H1 (cell line): Measurements from ENCODE around the gene IGF1. TPM values are rescaled to one million over a fixed set of nuclear protein-coding genes. Genes with fewer than 3 reads are reported as not detected.

Experiments
- CTCF ChIA-PET: fragments of 300-600 bp; sonication (Branson Sonifier 250); formaldehyde crosslinking; loops from one replicate; lab custom pipeline; 2021; ENCODE audit not compliant: partially characterized antibody; lab: Charles Lee
- POLR2A ChIA-PET: fragments of 300-600 bp; sonication (Branson Sonifier 250); formaldehyde crosslinking; loops from one replicate; lab custom pipeline; 2021; ENCODE audit warnings: inconsistent platforms; ENCODE audit not compliant: partially characterized antibody; lab: Charles Lee
- DNase-seq, 2 experiments: peaks; one replicate each; pipeline versions ENCODE4 v3.0.0 to v3.0.0-alpha.2; 2010 to 2022; ENCODE audit warnings: low spot score in 2 of 2, low read depth in 1 of 2, mixed read lengths in 1 of 2
- FAIRE-seq: peaks from 2 replicates; lab custom pipeline; 2011; peaks lifted over from hg19 to GRCh38; lab: Jason Lieb, UNC
- H2AFZ ChIP-seq: 2 replicates; pipeline ENCODE4 v1.8.1; 2012; ENCODE audit warnings: low read length, inconsistent platforms
- H2AK5ac ChIP-seq: 2 replicates; pipeline ENCODE4 v1.6.1; 2013; ENCODE audit warnings: low read depth, low read length
- H2BK120ac ChIP-seq: replicated peaks from 2 replicates; pipeline ENCODE3; 2013; ENCODE audit warnings: low read depth, low read length, inconsistent platforms
- H2BK12ac ChIP-seq: 2 replicates; pipeline ENCODE4 v1.6.1; 2013; ENCODE audit warnings: low read depth, low read length
- H2BK15ac ChIP-seq: 2 replicates; pipeline ENCODE4 v1.6.1; 2013; ENCODE audit warnings: low read length
- H2BK20ac ChIP-seq: 2 replicates; pipeline ENCODE4 v1.6.1; 2013; ENCODE audit warnings: low read length
- H2BK5ac ChIP-seq: 2 replicates; pipeline ENCODE4 v1.6.1; 2013; ENCODE audit warnings: low read depth, low read length
- H3K14ac ChIP-seq: 2 replicates; pipeline ENCODE4 v1.6.1; 2013; ENCODE audit warnings: inconsistent platforms; ENCODE audit not compliant: insufficient read length
- H3K18ac ChIP-seq: 2 replicates; pipeline ENCODE4 v1.6.1; 2013; ENCODE audit warnings: low read length; ENCODE audit errors: extremely low read depth
- H3K23ac ChIP-seq: 2 replicates; pipeline ENCODE4 v1.6.1; 2013; ENCODE audit warnings: inconsistent platforms; ENCODE audit not compliant: insufficient read length
- H3K23me2 ChIP-seq: 2 replicates; pipeline ENCODE4 v1.6.1; 2013; ENCODE audit warnings: low read depth, low read length
- H3K27ac ChIP-seq: 2 replicates; pipeline ENCODE4 v1.6.1; 2011; ENCODE audit warnings: low read depth, low read length, inconsistent platforms
- H3K27me3 ChIP-seq, 4 experiments: replicated peaks in 1 of 4; 1 replicate in 1 of 4; 2 replicates in 3 of 4; pipeline versions ENCODE4 v1.6.1 to v1.8.1; 2011 to 2013; ENCODE audit warnings: low read length in 3 of 4, mild to moderate bottlenecking in 3 of 4, inconsistent platforms in 2 of 4, mixed read lengths in 2 of 4, moderate library complexity in 1 of 4; ENCODE audit not compliant: control insufficient read depth in 3 of 4, insufficient read depth in 3 of 4; ENCODE audit errors: extremely low read depth in 1 of 4
- H3K36me3 ChIP-seq, 4 experiments: 2 replicates each; pipeline versions ENCODE4 v1.6.1 to v1.8.1; 2011 to 2013; ENCODE audit warnings: mild to moderate bottlenecking in 4 of 4, low read length in 3 of 4, moderate library complexity in 2 of 4, control low read depth in 1 of 4, inconsistent platforms in 1 of 4; ENCODE audit not compliant: insufficient read depth in 4 of 4, control insufficient read depth in 2 of 4
- H3K4ac ChIP-seq: replicated peaks from 2 replicates; pipeline ENCODE3; 2013; ENCODE audit warnings: low read length, low read depth, mixed read lengths, inconsistent platforms; ENCODE audit not compliant: insufficient read length
- H3K4me1 ChIP-seq, 4 experiments: replicated peaks in 1 of 4; 1 replicate in 1 of 4; 2 replicates in 3 of 4; pipeline versions ENCODE4 v1.6.1 to v1.8.1; 2011 to 2013; ENCODE audit warnings: low read length in 3 of 4, inconsistent platforms in 2 of 4, mixed read lengths in 1 of 4; ENCODE audit not compliant: insufficient read depth in 4 of 4, control insufficient read depth in 3 of 4
- H3K4me2 ChIP-seq, 2 experiments: 2 replicates each; pipeline versions ENCODE4 v1.6.1 to v1.8.1; 2011 to 2013; ENCODE audit warnings: low read depth in 2 of 2, low read length in 2 of 2, control low read depth in 1 of 2, inconsistent platforms in 1 of 2, mild to moderate bottlenecking in 1 of 2; ENCODE audit not compliant: insufficient read depth in 1 of 2
- H3K4me3 ChIP-seq, 4 experiments: fragments of 200-600, 300-600 bp in 1 of 4; sonication (generic), shearing (Covaris generic), sonication (Bioruptor Twin) in 1 of 4; 2 replicates each; pipeline versions ENCODE4 v1.5.1 to v1.8.1; 2011 to 2016; ENCODE audit warnings: low read length in 4 of 4, low read depth in 3 of 4, control low read depth in 2 of 4, inconsistent platforms in 2 of 4, mild to moderate bottlenecking in 2 of 4, mixed read lengths in 1 of 4, moderate library complexity in 1 of 4; ENCODE audit not compliant: insufficient read depth in 2 of 4; ENCODE audit errors: extremely low read depth in 1 of 4
- H3K56ac ChIP-seq: replicated peaks from 2 replicates; pipeline ENCODE3; 2013; ENCODE audit warnings: low read depth, mild to moderate bottlenecking, mixed read lengths, low read length, inconsistent platforms; ENCODE audit not compliant: insufficient read length
- H3K79me1 ChIP-seq: 2 replicates; pipeline ENCODE4 v1.6.1; 2013; ENCODE audit warnings: low read depth, low read length, control low read depth
- H3K79me2 ChIP-seq, 2 experiments: 2 replicates each; pipeline versions ENCODE4 v1.6.1 to v1.8.1; 2012 to 2013; ENCODE audit warnings: low read length in 2 of 2, mild to moderate bottlenecking in 2 of 2, inconsistent platforms in 1 of 2; ENCODE audit not compliant: insufficient read depth in 2 of 2, control insufficient read depth in 1 of 2
- H3K9ac ChIP-seq, 4 experiments: replicated peaks in 1 of 4; 1 replicate in 1 of 4; 2 replicates in 3 of 4; pipeline versions ENCODE4 v1.6.1 to v1.8.1; 2011 to 2013; ENCODE audit warnings: low read depth in 3 of 4, low read length in 3 of 4, control low read depth in 2 of 4, mild to moderate bottlenecking in 2 of 4, moderate library complexity in 2 of 4, inconsistent platforms in 1 of 4; ENCODE audit errors: extremely low read depth in 1 of 4
- H3K9me3 ChIP-seq, 2 experiments: 2 replicates each; pipeline versions ENCODE4 v1.6.1 to v1.8.1; 2012 to 2013; ENCODE audit warnings: mild to moderate bottlenecking in 2 of 2, moderate library complexity in 2 of 2, control low read depth in 1 of 2, inconsistent platforms in 1 of 2, low read depth in 1 of 2, low read length in 1 of 2, mixed read lengths in 1 of 2; ENCODE audit not compliant: insufficient read depth in 2 of 2
- H4K20me1 ChIP-seq, 2 experiments: replicated peaks in 1 of 2; 2 replicates each; pipeline versions ENCODE3 to v1.8.1; 2011 to 2013; ENCODE audit warnings: inconsistent platforms in 2 of 2, low read length in 2 of 2, mild to moderate bottlenecking in 1 of 2; ENCODE audit not compliant: insufficient read depth in 2 of 2, control insufficient read depth in 1 of 2
- H4K5ac ChIP-seq: 2 replicates; pipeline ENCODE4 v1.6.1; 2013; ENCODE audit warnings: low read length, low read depth, mixed read lengths, inconsistent platforms; ENCODE audit not compliant: insufficient read length
- H4K8ac ChIP-seq: 2 replicates; pipeline ENCODE4 v1.8.0; 2013; ENCODE audit warnings: mild to moderate bottlenecking, moderate library complexity, low read length, inconsistent platforms; ENCODE audit not compliant: insufficient read depth; ENCODE audit errors: extremely low read depth
- H4K91ac ChIP-seq: replicated peaks from 2 replicates; pipeline ENCODE3; 2013; ENCODE audit warnings: low read length, mixed read lengths, inconsistent platforms; ENCODE audit not compliant: insufficient read length
- EGR1 ChIP-seq: IDR thresholded peaks from 2 replicates; pipeline ENCODE4 v1.6.1; 2011; ENCODE audit warnings: low read depth, low read length, borderline replicate concordance
- RFX5 ChIP-seq: IDR thresholded peaks from 2 replicates; pipeline ENCODE4 v1.6.1; 2011; ENCODE audit warnings: low read depth, low read length, improper control_type of control experiment, borderline replicate concordance
- WGBS, 2 experiments: shearing (Covaris generic) in 1 of 2; methylation state at CpG; one replicate each; pipeline versions ENCODE4 v1.1.6 to v1.1.7; 2013 to 2015; ENCODE audit warnings: low lambda C conversion rate in 2 of 2, mixed read lengths in 2 of 2, inconsistent platforms in 1 of 2, low coverage in 1 of 2, missing lambda C conversion rate in 1 of 2; ENCODE audit not compliant: insufficient replicate concordance in 2 of 2, insufficient coverage in 1 of 2, insufficient read length in 1 of 2; ENCODE audit errors: extremely low coverage in 1 of 2, missing lambda C conversion rate in 1 of 2; 5-methylcytosine and 5-hydroxymethylcytosine counted together
- polyA plus RNA-seq, 7 experiments: library from polyadenylated mRNA; depleted of rRNA in 3 of 7; stranded (reverse) in 5 of 7; unstranded in 2 of 7; fragments of >200 nt in 5 of 7; fragments of 200-250 nt in 2 of 7; gene quantifications; 1 replicate in 5 of 7; 2 replicates in 1 of 7; 4 replicates in 1 of 7; pipeline versions ENCODE4 v1.2.1 to v1.2.3, GENCODE V29; 2011 to 2013; ENCODE audit warnings: missing spikeins in 2 of 7, mixed read lengths in 2 of 7
- total RNA-seq: library from RNA; stranded (reverse); fragmentation: NEBNext Ultra II Directional; extraction: Animal tissue kit (Norgen Biotek cat#: 25700); gene quantifications from 2 replicates; pipeline ENCODE4 v1.2.1, GENCODE V29; 2021

IGF1 gene
- total and polyA plus RNA-seq, 2 of the 8 experiments (the other 6 are each of a cell fraction or from before 2014, with no cell fraction given), result not detected

- Histone ChIP-seq H3K18ac (no peak overlapping the region), H3K79me2 (no peaks in the 10 kb centered on the region), H2AFZ (no peak overlapping the region), H4K91ac (no peak overlapping the region), H3K4me2 (no peak overlapping the region), H3K27me3 (no peaks in the 10 kb centered on the region), H3K4me1 (no peaks in the 10 kb centered on the region), H2BK15ac (no peak overlapping the region), H4K20me1 (no peaks in the 10 kb centered on the region), H3K23me2 (no peaks in the 10 kb centered on the region), H3K4me3 (no peak overlapping the region), H4K8ac (no peak overlapping the region), H3K23ac (no peak overlapping the region), H3K56ac (no peak overlapping the region), H3K14ac (no peak overlapping the region), H3K9ac (no peak overlapping the region), H2AK5ac (no peak overlapping the region), H2BK120ac (no peak overlapping the region), H3K79me1 (no peaks in the 10 kb centered on the region), H2BK12ac (no peak overlapping the region), H2BK20ac (no peak overlapping the region), H3K9me3 (no peaks in the 10 kb centered on the region), H4K5ac (no peak overlapping the region), H3K4ac (no peak overlapping the region), H3K36me3 (no peaks in the 10 kb centered on the region), H2BK5ac (no peak overlapping the region), H3K27ac (no peak overlapping the region)
- WGBS, 2 experiments, result 87% methylated on average over 5 of the region's 5 CpGs; no CpG with 5 or more reads in 1 of the 2 experiments
- POLR2A ChIA-PET, result no interaction called here
- CTCF ChIA-PET, result interaction anchor here (1.0 to 1.5 kb wide), 2 partner anchors 13 to 277 kb away, joined by 3 to 4 read pairs; no protein-coding TSS in a partner anchor
- FAIRE-seq, result no peak
- no peak for DNase-seq
- no peak for TF ChIP-seq EGR1
- no peak for TF ChIP-seq RFX5
Measured at GRCh38 chr12:102518871-102519270, 38.5 kb upstream of the IGF1 start.
